Measurements from ENCODE around the gene SMCO4. TPM values are rescaled to one million over a fixed set of nuclear protein-coding genes. Genes with fewer than 3 reads are reported as not detected.
A peak's percentile ranks its signal among the peaks of the same experiment; 100 is the strongest.
"Not testable (repeated sequence)": the region's sequence is repeated elsewhere in the genome, so short reads cannot be mapped to it uniquely, and the experiment has no call there.

SMCO4 gene, protein sequence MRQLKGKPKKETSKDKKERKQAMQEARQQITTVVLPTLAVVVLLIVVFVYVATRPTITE
- 20.8 TPM for polyA plus RNA-seq (2012; ENCODE audit: missing spikeins)

GRCh38 chr11:93543292-93543977 is at the start of gene SMCO4:
Gene SMCO4 (minus strand): TSS chr11:93543391. CDS start chr11:93479189, 64,202 bp downstream.
- TF ChIP-seq POLR2A (IDR thresholded peaks at IDR 0.05; ENCODE audit: low read depth, low read length) (no peak), TAF1 (IDR thresholded peaks at IDR 0.05; ENCODE audit: borderline replicate concordance, low read depth, low read length) (no peak), POLR2AphosphoS5 (IDR thresholded peaks at IDR 0.05; ENCODE audit: low read depth, low read length) (no peak)
- DNase-seq (ENCODE audit: insufficient read length) (peak; percentile 70), FAIRE-seq (peak; percentile 94)

GRCh38 chr11:93591247-93591898 is 48.2 kb upstream of the SMCO4 start:
- DNase-seq (ENCODE audit: insufficient read length) (no peak), FAIRE-seq (peak; percentile 83)
- no peak for TF ChIP-seq POLR2A (IDR thresholded peaks at IDR 0.05; ENCODE audit: low read depth, low read length)
- no peak for TF ChIP-seq TAF1 (IDR thresholded peaks at IDR 0.05; ENCODE audit: borderline replicate concordance, low read depth, low read length)
- no peak for TF ChIP-seq POLR2AphosphoS5 (IDR thresholded peaks at IDR 0.05; ENCODE audit: low read depth, low read length)

DNA sequence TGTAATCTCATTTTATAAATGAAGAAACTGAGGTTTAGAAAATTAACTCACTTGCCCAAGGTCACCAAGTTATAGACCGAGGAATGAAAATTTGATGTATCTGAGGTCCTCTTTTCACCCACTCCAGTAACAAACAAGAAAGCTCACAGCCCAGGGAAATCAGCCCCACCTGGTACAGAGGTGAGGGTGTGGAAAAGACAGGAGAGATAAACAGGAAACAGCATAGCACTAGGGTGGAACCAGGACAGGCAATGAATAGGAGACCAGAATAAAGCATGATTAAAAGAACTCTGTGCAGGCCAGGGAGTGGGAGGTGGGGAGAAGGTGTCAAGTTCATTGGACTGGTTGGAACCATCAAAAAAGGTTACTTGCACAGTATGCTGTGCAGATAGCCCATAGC is 46.2 kb upstream of the SMCO4 start:
- FAIRE-seq: no peak
- DNase-seq (ENCODE audit: insufficient read length): no peak
- TF ChIP-seq TAF1 (IDR thresholded peaks at IDR 0.05; ENCODE audit: borderline replicate concordance, low read depth, low read length): no peak
- no peak for TF ChIP-seq POLR2AphosphoS5 (IDR thresholded peaks at IDR 0.05; ENCODE audit: low read depth, low read length)
- TF ChIP-seq POLR2A (IDR thresholded peaks at IDR 0.05; ENCODE audit: low read depth, low read length): no peak

DNA sequence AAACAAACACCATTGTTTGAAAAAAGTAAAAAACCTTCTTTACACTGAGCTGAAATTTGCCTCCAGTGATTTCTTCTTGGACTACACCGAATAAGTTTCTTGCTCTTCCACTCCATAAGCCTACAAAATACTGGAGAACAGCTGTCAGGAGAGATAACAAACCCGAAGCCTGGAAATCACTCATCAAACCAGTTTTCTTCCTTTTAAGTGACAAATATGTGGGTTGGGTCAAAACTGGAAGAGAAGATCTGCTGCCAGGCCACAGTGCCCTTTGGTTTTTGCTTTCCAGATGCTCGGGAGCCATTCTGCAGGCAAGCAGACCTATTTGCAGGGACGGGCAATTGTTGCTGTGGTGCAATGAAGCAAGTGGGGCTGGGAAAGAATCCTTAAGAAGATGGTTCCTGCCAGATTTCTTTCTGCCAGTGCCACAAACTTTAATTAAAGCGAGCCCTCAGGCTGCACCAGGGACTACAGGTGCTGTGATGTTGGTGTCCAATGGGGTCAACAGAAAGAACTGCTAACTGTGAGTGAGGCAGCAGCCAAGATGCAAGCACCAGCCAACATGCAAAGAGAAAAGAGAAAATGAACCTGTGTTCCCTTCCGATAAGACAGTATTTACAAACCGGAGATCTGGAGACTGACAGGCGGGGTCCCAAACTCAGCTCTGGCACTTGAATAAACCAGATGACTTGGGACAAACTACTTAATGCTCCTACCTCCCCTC is 44.8 kb upstream of the SMCO4 start:
- TF ChIP-seq POLR2AphosphoS5 (IDR thresholded peaks at IDR 0.05; ENCODE audit: low read depth, low read length) (no peak), TAF1 (IDR thresholded peaks at IDR 0.05; ENCODE audit: borderline replicate concordance, low read depth, low read length) (no peak), POLR2A (IDR thresholded peaks at IDR 0.05; ENCODE audit: low read depth, low read length) (no peak)
- FAIRE-seq (no peak), DNase-seq (ENCODE audit: insufficient read length) (no peak)

DNA sequence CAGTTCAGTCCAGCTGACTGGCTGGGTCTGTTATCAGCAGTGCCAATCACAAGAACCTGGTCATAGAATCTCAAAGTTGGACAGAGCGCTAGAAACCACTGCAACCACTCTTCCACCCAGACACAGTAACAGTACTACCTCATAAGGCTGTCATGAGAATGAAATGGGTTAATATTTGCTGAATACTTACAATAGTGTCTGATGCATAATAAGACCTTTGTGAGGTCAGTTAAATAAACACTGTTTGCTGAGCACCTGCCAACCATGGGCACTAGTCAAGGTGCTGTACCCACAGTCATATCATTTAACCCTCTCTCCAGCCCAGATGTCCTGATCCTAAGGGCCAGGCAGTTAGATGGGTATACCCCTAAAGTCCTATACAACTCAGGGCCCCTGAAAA is 44.2 kb upstream of the SMCO4 start:
- not testable (repeated sequence) for DNase-seq (ENCODE audit: insufficient read length)
- peak; percentile 73 for FAIRE-seq

DNA sequence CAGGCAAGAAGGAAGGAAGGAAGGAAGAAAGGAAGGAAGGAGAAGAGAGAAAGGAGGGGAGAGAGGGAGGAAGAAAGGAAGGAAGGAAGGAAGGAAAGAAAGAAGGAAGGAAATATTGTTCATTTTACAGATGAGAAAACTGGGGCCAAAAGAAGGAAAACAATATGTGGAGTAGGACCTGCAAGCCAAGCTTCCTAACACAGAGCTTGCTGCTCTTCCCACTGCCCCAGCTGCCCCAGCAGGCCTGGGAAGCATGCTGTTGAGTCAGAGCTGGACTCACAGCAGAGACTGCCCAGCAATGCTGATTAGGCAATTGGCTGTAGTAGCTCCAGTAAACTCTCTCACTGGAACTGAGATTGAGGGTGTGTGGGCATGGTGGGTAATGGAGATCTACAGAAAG is 42.6 kb upstream of the SMCO4 start:
- DNase-seq (ENCODE audit: insufficient read length) (no peak), FAIRE-seq (no peak)
- TF ChIP-seq TAF1 (IDR thresholded peaks at IDR 0.05; ENCODE audit: borderline replicate concordance, low read depth, low read length): no peak

GRCh38 chr11:93583490-93583889 is 40.3 kb upstream of the SMCO4 start:
- no peak for DNase-seq (ENCODE audit: insufficient read length)
- FAIRE-seq: no peak
- TF ChIP-seq TAF1 (IDR thresholded peaks at IDR 0.05; ENCODE audit: borderline replicate concordance, low read depth, low read length) (no peak), POLR2AphosphoS5 (IDR thresholded peaks at IDR 0.05; ENCODE audit: low read depth, low read length) (no peak), POLR2A (IDR thresholded peaks at IDR 0.05; ENCODE audit: low read depth, low read length) (no peak)

DNA sequence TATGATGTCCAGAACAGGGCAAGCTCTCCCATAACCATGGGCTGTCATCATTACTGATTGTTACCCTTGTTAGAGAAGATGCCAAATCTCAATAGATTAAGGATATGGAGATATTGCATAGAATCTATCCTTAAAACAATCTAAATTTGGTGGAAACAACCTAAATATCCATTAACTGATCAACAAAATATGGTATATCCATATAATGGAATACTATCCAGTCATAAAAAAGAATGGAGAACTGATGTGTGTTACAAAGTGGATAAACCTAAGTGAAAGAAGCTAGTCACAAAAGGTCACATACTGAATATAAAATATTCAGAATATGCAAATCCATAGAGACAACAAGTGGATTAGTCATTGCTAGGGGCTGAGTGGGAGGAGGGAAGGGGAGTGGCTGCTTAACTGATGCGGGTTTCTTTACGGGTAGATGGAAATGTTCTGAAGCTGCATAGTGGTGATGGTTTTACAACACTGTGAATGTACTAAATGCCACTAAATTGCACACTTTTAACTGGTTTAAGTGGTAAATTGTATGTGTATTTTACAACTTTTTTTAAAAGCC is 36.1 kb upstream of the SMCO4 start:
- FAIRE-seq: no peak
- TF ChIP-seq POLR2A (IDR thresholded peaks at IDR 0.05; ENCODE audit: low read depth, low read length) (no peak), TAF1 (IDR thresholded peaks at IDR 0.05; ENCODE audit: borderline replicate concordance, low read depth, low read length) (no peak), POLR2AphosphoS5 (IDR thresholded peaks at IDR 0.05; ENCODE audit: low read depth, low read length) (no peak)
- DNase-seq (ENCODE audit: insufficient read length): no peak

- no peak for DNase-seq (ENCODE audit: insufficient read length)
- FAIRE-seq: no peak
- TF ChIP-seq POLR2AphosphoS5 (IDR thresholded peaks at IDR 0.05; ENCODE audit: low read depth, low read length) (no peak), POLR2A (IDR thresholded peaks at IDR 0.05; ENCODE audit: low read depth, low read length) (no peak), TAF1 (IDR thresholded peaks at IDR 0.05; ENCODE audit: borderline replicate concordance, low read depth, low read length) (no peak)
Measured at GRCh38 chr11:93577286-93577685, 34.1 kb upstream of the SMCO4 start.

GRCh38 chr11:93576870-93577269 is 33.7 kb upstream of the SMCO4 start:
- FAIRE-seq; DNase-seq (ENCODE audit: insufficient read length): not testable (repeated sequence)

DNA sequence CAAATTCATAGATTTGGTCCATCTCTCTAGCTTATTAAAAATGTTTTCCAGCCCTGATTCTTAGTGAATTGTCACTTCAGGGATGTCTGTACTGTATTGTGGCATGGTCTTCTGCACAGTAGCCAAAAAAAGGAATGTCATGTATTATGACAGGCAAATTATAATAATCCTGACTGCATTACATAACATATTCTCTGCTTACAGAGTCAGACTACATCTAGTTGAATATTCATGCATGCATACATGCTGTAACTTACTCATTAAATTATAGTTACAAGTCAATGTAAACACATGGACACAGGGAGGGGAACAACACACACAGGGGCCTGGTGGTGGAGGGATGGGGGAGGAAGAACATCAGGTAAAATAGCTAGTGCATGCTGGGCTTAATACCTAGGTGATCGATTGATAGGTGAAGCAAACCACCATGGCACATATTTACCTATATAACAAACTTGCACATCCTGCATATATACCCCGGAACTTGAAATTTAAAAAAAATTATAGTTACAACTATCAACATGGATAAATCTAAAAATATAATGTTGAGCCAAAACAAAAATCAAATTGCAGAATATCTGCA is 31.5 kb upstream of the SMCO4 start:
- DNase-seq (ENCODE audit: insufficient read length) (no peak), FAIRE-seq (no peak)
- TF ChIP-seq TAF1 (IDR thresholded peaks at IDR 0.05; ENCODE audit: borderline replicate concordance, low read depth, low read length) (no peak), POLR2A (IDR thresholded peaks at IDR 0.05; ENCODE audit: low read depth, low read length) (no peak), POLR2AphosphoS5 (IDR thresholded peaks at IDR 0.05; ENCODE audit: low read depth, low read length) (no peak)
